GM23248 (cell line): ENCODE results near the gene INTS11.

ENCODE experiments used
- EZH2 ChIP-seq: fragments of 200-600 bp; sonication (generic); IDR thresholded peaks from 2 replicates; pipeline ENCODE4 v1.6.1; 2018; ENCODE audit warnings: antibody characterized with exemption, mild to moderate bottlenecking; ENCODE audit not compliant: insufficient read depth, poor library complexity, severe bottlenecking
- EZH2phosphoT487 ChIP-seq: fragments of 200-600 bp; sonication (generic); IDR thresholded peaks from 2 replicates; pipeline ENCODE4 v1.6.1; 2018; ENCODE audit warnings: antibody characterized with exemption, moderate library complexity, mild to moderate bottlenecking, low read depth; ENCODE audit not compliant: insufficient read depth

DNA sequence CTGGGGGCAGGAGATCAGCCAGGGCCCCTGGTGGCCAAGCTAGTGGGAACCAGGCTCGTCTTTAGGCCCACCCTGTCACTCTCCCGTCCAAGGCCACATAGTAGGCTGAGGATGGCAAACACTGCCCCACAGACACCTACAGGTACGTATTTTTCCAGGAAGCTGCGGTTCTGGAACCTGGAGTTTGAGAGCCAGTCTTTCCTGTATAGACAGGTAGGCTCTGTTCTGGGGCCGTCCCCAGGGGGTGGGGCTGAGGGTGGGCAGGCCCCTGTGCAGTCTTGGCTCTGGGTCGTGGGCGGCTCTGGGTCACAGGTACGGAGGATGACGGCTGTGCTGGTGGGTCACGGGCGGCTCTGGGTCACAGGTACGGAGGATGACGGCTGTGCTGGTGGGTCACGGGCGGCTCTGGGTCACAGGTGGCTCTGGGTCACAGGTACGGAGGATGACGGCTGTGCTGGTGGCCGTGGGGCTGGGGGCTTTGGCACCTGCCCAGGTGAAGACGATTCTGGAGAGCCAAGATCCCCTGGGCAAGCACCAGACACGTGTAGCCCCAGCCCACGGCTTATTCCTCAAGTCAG is 13.9 kb downstream of the INTS11 start:
- no peak for TF ChIP-seq EZH2
- no peak for TF ChIP-seq EZH2phosphoT487
